ENCODE data around the gene GHRL.

GHRL gene

DNA sequence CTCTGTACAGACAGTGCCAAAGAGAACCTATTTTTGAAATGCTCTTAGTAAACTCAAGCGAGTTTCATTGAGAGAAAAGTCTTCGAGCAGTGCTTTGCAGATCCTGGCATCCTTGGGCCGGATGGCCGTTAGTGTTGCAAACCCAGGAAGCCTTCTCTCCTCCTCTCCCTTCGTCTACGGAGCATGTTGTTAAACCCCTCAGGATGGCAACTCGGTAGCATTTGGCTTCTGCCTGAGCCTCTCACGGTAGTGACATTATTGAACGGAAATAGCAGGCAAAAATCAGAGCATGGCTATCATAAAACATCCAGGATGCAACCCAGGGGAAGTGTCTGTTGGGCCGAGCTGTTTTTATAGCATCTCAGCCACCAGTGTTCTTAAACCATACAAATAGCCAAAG lies 34.8 kb upstream of the GHRL start:
- DNase-seq (no peak), ATAC-seq (no peak)

DNA sequence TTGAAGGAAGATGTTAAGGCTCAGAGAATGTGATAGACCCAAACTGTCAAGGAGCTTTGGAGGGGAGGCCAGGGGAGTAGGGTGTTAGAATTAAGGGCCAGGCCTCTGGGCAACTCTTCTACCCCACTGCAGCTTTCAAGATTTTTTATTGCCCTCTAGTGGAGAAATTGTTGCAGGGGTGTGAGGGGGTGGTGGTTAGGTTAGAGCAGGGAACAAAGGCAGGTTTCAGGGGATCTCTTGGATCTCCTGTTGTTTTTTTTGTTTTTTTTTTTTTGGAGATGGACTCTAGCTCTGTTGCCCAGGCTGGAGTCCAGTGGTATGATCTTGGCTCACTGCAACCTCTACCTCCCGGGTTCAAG lies 29.6 kb upstream of the GHRL start:
- ATAC-seq (no peak), DNase-seq (no peak)

DNA sequence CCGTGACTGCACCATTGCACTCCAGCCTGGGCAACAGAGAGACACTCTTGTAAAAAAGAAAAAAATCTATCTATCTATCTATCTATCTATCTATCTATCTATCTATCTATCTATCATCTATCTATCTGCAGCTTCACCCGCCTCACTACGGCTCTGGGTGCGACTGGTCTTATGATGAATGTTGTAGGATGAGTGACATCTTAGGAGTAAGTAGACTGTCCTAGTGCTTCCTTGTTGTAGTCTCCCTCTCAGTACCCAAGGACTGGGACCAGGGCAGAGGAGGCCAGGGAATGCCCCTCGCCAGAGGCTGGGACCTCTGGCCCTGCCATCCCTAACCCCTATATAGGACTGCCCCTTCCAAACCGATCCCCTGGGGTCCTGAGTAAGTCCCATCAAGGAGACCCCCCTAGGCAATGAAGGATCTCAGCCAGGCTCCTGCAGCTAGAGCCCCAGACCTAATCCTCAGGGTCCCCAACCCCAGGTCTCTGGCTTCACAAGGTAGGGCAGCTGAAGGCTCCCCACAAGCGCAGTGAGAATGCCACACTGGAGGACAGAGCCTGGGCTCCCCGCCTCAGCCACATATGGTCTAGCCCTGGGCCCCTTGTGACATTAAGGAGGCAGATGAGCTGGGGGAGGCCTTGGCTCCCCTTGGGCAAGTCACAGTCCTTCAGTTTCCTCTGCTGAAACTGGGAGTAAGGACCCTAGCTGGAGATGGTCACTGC lies 29.0 kb upstream of the GHRL start:
- no peak for DNase-seq
- no peak for ATAC-seq

DNA sequence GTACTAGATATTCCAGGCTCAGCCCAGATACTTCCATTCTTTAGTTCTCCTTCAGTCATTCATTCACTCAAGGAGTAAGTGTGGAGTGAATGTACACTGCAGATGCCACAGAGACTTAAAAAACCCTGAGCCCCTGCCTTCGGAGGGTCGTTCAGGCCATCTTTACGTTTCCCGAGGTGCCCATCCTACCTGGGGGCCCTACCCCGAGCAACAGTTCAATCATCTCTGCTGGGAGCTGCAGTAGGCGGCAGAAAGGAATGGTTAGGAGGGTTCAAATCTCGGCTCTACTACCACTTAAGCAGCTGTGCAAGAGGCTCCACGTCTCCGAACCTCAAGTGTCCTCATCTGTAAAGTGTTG lies 27.6 kb upstream of the GHRL start:
- no peak for ATAC-seq

DNA sequence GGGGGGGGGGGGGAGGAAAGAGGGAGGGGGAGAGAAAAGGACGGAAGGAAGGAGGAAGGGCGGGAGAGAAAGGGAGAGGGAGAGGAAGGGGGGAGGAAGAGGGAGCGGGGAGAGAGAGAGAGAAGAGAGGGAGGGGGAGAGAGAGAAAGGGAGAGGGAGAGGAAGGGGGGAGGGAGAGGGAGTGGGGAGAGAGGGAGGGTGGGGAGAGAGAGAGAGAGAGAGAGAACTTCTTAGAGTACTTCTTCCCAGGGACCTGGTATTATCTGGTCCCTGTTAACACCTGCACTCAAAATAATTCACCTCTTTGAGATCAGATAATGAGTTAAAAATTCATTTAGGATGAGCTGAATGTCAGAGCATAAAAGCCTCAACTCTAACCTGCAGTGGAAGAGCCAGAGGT lies 27.1 kb upstream of the GHRL start:
- ATAC-seq, result no peak
- DNase-seq, result no peak

More for the DNA sequence above, 27.6 kb upstream of the GHRL start:
- DNase-seq, result no peak

DNA sequence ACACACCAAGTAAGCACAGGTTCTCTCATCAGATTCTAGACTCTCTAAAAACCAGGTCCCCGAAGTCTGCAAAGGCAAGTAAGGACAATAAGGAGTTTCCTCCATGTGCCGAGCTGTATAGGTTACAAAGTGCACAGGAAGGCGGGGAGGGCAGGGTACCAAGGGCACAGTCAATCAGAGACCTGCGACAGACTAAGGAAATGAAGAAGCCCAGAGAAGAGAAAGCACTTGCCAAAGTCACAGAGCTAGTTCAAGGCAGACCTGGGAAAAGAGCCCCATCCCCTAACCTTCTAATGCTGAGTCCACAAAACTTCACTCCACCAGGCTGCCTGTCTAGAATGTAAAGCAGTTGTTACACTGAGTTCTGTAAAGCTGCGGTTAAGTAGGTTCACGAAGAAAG lies 26.5 kb upstream of the GHRL start:
- ATAC-seq, result no peak
- no peak for DNase-seq

DNA sequence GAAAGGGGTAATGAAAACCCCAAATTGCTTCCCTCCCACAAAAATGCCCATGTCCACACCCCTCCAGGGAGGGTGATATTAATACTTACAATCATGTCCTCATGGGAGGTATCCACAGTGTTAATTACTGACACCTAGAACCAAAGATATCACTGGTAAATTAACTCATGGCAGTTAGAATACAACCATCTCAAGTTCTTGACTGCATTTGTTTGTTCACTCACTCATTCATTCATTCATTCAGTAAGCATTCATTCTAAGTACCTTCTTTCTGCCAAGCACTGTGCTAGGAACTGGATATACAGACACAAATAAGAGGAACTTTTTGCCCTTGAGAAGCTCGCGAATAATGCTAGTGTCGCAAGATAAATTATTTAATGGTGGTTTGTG lies 25.2 kb upstream of the GHRL start:
- DNase-seq (no peak), ATAC-seq (no peak)

DNA sequence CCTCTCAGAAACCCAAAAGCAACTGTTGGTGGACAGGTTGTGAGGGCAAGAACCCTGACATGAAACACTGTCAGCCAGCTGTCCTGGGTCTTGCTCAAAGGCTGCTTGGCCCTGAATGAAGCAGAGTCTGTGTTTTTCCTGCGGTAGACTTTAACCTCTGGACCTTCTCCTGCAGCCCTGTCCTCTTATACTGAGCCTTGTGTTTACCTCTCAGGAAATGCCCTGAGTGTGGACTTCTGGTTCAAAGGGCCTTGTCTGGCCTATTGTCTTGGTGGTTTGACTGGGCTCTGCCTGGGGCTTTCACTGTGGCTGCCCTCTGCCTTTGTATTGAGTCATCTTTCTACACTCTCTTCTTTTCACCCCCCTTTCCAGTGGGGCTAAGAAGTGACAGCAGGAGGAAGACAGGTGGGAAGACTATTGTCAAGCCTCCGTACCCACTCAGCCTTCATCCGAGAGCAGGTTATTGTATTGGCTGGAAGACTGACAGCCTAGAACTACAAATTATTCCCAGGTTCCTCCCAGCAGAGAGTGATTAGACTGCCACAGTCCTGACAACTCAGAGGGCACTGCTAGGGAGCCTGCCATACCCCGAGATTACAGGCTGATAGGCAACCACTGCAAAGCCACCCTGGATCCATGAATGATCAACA lies 24.7 kb upstream of the GHRL start:
- no peak for ATAC-seq
- DNase-seq, result no peak

DNA sequence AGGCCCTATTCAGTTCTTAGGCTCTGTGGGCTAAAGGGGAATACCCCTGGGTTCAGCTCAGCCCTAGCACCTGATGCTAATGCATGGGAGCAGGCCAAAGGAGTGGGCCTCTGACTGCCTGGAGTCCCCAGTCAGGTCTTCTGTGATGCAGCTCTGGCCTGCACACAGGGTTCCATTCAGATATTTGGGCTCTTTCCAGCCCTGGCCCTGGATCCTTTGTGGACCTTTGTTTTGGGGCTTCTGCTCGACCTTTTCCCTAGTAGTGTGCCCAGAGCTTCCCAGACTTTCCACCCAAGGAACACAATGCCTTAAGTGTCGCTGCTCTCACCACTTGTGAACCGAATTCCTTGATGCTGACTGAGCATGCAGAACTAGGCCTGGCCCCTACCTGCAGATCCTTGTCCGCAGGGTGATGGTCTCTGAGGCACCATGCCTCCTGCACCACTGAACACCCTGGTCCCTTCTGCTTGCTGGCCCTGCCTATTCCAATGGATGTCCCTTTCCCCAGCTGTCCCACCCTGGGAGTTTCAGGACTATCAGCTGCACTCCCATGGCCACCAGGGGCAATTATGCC lies 23.1 kb upstream of the GHRL start:
- DNase-seq (no peak), ATAC-seq (no peak)

DNA sequence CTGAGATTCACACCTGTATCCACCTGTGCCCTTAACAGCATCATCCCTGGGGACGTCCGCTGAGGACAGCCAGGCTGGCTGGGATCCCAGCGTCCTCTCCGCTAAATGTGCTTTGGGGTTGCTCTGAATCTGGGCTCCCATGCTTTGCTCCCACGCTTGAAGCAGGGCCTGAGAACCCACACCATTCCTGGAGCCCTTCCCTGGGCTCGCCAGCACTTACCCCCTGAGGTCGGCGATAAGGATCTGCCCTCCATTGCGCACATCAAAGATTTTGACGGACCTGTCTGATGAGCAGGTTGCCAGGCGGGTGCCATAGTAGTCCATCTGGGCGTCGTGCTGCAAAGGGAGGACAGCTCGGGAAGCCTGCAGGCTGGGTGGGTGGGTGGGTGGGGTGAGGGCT lies 22.4 kb upstream of the GHRL start:
- DNase-seq, result no peak
- no peak for ATAC-seq

DNA sequence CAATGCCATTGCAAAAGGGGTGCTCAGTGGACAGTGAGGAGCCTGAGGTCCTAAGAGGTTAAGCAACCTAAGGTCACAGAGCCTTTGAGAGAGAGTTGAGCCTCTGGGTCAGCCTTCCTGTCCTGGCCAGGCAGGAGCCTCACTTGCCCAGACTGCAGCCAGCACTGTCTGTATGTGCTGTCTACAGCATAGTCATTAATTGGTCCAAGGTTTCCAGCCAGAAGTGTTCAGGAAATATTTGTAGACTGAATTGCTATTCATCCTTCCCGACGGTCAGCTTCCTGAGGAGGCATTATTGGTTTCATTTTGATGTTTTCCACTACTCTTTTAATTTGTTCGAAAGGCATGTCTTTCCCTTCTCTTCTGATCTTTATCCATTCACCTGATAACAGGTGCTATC lies 20.1 kb upstream of the GHRL start:
- DNase-seq (no peak), ATAC-seq (no peak)

DNA sequence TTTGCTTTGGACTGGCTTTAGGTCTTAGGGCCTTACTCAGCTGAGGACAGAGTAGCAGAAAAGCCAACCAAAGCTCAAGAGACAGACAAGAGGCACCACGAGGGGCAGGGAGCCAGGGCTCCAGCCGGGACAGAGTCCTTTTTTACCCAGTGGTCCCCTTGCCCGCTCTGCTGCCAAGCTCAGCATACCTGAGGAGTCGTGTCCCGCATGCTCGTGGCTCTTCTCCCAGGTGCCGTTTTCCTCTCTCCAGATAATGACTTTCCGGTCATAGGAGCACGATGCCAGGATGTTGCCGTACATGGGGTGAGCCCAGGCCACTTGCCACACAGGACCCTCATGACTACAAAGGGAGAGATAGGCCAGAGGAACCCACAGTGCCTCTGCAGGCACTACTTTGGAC lies 19.6 kb upstream of the GHRL start:
- DNase-seq (no peak), ATAC-seq (no peak)

DNA sequence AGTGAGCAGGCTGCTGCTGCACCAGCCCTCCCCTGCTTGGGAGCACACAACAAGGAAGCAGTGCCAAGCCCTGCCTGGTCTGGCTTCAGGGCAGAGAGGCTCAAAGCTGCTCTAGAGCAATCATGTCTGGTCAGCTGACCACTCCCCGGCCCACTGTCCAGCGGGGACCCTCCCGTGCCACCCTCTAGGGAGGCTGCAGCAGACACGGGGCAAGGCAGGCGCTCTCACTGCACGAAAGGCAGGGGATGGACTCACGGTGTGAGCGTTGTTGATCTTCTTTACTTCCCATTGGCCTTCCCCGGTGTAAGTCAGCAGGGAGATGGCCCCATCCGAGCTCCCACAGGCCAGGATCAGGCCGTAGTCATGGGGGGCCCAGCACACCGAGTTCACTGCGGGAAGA lies 19.0 kb upstream of the GHRL start:
- DNase-seq, result no peak
- ATAC-seq, result no peak

DNA sequence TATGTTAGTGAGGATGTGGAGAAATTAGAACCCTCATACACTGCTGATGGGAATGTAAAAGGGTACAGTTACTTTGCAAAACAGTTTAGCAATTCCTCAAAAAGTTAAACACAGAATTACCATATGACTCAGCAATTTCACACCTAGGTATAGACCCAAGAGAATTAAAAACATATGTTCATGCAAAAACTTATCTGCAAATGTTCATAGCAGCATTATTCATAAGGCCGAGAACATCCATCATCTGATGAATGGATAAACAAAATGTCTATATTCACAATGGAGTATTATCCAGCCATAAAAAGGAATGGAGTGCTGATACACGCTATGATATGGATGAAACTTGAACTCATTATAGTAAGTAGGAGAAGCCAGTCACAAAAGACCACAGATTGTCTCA lies 17.8 kb upstream of the GHRL start:
- DNase-seq (no peak), ATAC-seq (no peak)

DNA sequence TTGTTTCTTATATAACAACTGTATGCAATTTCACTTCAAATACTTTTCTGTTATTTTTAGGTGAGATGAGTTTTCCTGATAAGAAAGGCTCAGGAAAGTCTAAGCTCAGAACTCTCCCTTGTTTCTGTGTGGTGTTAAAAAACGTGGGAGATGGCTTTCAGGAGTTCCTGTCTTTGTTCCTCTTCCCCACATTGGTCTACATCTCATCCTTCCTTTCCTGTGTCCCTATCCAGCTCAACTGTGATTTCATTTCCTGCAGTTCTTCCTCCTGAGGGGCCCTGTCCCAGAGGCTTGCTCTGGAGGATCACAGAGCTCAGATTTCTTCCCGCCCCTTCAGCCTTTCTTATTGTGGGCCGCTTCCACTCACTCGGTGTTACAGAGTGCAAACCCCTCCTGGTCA lies 17.0 kb upstream of the GHRL start:
- ATAC-seq, result no peak
- no peak for DNase-seq

DNA sequence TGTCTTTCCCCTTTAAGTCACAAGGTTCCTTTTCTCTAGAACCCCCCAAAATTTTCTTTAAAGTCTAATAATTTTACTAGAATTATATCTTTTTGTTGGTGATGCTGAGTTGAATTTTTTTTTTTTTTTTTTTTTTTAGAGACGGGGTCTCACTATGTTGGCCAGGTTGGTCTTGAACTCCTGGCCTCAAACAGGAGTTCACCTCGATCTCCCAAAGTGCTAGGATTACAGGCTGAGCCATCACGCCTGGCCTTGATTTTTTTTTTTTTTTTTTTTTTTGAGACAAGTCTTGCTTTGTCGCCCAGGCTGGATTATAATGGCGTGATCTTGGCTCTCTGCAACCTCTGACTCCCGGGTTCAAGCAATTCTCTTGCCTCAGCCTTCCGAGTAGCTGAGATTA lies 15.9 kb upstream of the GHRL start:
- ATAC-seq, result no peak
- no peak for DNase-seq

DNA sequence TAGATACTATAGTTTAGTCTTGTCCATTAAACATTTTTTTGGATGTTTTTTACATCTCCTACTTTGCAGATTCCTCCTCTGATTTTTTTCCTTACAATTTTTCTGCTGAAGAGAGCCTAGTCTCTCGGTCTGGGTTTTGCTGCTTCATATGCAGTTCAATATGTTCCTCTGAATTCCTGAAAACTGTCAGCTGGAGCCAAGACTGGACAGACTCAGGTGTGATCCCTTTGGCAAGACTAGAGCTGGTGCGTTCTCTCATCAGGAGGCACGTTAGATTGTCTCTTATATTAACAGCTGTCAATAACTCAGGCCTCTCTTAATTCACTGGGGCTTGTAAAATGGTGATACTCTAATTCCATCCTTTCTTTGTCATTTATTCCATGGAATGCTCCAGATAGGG lies 13.4 kb upstream of the GHRL start:
- ATAC-seq, result no peak

DNA sequence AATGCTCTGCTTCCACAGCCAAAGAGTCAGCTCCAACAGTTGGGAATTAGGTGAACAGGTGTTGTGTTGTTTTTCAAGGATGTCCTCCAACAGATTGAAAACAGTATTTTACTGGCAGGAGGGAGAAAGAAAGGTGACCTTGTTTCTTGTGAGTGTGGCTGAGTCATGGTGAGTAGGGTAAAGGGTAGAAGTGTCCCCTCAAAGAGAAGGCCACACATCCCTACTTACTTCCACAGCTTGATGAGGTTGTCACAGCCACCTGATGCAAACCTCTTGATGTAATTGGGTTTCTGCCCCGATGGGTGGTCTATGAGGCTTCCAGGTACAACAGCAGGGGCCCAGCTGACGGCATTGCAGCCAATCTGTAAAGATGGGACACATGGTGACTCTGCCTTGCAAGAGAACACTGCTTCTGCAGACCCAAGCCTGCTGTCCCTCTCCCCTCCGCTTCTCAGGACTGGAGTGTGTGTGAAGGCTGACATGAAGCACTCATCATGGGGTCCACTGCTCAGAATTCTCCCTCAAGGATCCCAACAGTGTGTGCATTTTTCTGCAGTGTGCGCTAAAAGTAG lies 12.7 kb upstream of the GHRL start:
- DNase-seq (no peak), ATAC-seq (no peak)

More for the DNA sequence above, 13.4 kb upstream of the GHRL start:
- DNase-seq, result no peak

DNA sequence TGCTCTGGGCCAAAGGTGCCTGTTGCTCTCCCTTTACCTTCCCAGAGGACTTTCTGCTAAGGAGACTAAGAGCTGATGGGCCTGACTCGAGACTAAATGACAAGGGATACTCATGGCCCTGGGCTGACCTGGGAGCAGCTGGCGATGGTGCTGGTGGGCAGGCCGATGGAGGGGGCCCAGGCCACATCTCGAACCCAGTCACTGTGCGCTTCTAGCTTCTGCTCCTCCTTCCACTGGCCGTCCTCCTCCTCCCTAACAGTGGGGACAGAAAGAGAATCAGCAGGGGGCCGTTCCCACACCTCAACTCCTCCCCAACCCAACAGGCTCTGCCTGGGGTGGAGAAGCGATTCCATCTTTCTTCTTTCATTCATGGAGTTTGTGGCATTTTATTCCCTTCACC lies 12.2 kb upstream of the GHRL start:
- DNase-seq (no peak), ATAC-seq (peak; percentile 3)

DNA sequence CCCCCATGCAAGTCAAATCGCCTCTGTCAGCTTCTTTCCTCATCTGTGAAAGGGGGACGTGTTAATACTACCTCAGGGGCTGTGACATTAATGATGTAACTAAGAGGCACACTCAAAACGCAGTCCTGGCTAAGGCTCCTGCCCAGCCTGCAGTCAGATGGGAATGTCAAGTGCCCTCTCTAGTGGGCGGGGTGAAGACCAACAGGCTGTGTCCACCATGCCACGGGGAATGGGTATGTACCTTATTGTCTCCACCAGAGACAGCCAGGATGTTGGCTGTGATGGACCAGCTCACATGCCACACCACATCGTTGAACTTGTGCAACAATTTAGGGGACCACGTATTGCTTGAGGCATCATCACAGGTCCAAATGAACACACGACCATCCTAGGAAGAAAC lies 11.0 kb upstream of the GHRL start:
- ATAC-seq (no peak), DNase-seq (no peak)

DNA sequence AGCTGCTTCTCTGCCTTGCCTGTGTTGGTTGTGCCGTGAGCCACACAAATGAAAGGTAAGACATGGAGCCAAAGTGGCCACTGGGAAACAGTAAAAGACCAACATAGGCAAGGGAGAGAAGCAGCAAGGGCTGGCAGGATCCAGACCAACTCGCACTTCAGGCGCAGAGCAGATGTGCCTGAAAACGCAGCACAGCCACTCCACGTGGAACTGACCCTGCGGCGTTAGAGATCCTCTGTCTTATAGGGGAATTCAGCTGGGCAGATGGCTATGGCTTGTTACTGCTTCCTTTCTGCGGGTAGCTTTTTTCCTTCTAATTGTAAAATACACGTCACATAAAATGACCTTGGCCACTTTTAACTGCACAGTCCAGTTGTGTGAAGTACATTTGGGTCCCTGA lies 10.4 kb upstream of the GHRL start:
- DNase-seq, result no peak
- ATAC-seq, result no peak

DNA sequence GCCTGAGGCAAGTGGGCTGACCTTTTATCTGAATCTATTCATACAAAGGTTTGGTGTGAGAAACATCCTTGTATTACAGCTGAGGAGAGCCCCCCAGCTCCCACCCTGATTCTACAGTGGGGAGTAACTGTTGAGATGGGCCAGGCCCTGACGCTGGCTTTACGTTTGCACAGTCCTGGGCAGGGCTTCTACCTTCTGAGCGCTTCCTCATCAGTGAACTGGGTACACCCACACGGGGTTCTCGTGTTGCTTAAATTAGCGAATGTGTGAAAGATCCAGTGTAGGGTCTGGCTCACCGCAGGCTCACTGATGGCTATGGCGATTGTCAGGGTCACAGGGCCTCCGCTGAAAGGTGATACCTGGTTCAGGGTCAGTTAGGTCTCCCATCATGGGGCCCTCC lies 7.3 kb upstream of the GHRL start:
- ATAC-seq, result no peak
- DNase-seq, result no peak

DNA sequence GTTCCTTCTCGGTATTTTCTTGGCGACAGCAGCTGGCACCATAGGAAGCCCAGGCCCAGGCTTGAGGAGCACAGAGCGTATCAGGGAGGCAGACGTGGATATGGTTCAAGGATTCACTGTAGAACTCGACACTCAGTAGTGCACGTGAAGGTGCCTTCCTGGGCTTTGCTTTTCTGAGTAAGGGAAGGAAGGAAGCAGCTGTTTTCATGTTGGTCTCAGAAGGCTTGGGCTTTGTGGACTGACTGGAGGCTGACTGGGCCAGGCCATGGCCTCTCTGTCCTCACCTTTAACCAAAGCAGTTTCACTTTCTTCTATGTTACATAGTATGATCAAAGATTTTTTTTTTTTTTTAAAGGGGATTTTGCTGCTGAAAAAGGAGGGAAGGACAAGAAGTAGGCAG lies 6.9 kb upstream of the GHRL start:
- peak; percentile 56 for ATAC-seq
- no peak for DNase-seq

DNA sequence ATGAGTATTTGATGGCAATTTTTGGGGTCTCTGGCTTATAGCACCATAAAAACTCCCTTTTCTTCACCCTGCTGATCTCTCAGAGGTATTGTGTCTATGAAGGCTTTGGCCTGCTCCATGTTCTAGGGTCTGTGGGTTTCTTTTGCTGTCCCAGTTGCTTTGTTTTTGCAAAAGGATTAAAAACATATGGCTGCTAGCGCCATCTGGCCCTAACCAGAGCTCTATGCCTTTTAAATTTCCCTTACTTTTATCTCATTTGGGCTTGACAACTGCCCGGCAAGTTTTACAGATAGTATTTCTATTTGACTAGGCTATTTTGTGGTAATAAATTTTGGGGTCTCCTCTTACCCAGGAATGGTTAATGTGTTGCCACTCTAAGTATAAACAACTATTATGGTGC lies 6.4 kb upstream of the GHRL start:
- DNase-seq, result no peak
- no peak for ATAC-seq
